Breast epithelium (tissue), 3 donors: ENCODE measurements around the gene DCLRE1B.

Source experiments
- CTCF ChIP-seq, 3 donors: fragments of 450-650 bp; IDR thresholded peaks; one replicate each; pipeline ENCODE4 v1.5.1; 2016 to 2017; ENCODE audit warnings: antibody characterized with exemption in 3 of 3, mild to moderate bottlenecking in 3 of 3, moderate library complexity in 3 of 3
- POLR2A ChIP-seq: fragments of 450-650 bp; IDR thresholded peaks from one replicate; pipeline ENCODE4 v1.6.1; 2016; ENCODE audit warnings: antibody characterized with exemption, mild to moderate bottlenecking, moderate library complexity
- POLR2AphosphoS5 ChIP-seq, 3 donors: sonication (generic); formaldehyde crosslinking; IDR thresholded peaks; one replicate each; pipeline ENCODE4 v1.6.1; 2017; ENCODE audit warnings: antibody characterized with exemption in 3 of 3

GRCh38 chr1:113963281-113963906 lies 58.3 kb downstream of the DCLRE1B start:
- TF ChIP-seq POLR2A (no peak), CTCF (IDR thresholded peaks at IDR 0.05) (no peak), POLR2AphosphoS5 (IDR thresholded peaks at IDR 0.05) (no peak)
